ENCODE data around the gene BMAL1.

DNA sequence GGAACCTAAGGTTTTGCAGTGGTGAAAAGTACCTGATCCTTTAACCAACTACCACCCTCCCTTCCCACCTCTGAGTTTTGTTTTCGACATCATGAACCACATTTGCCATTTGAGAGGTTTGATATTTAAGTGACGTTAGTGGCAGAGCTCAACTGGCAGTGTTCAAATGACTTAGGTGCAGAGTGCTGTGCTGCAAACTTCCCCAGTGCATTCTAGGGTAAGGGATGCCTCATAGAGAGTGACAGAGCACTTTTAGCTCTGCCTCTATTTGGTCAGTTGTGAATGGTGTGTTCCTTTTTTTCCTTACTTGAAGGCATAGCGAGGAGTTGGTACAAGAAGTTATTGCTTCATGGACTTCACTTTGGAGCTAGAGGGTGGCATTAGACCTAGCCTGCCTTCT, 9.4 kb downstream of the BMAL1 start:
- no peak for TF ChIP-seq POLR2A (IDR thresholded peaks at IDR 0.05)
- TF ChIP-seq CTCF (IDR thresholded peaks at IDR 0.05 in 8 of 11, conservative IDR thresholded peaks at IDR 0.05 in 3 of 11): no peak
